Mesodermal cell (in vitro differentiated cells): ENCODE results near the gene PRXL2B.

Experiments
- H3K27ac ChIP-seq: 2 replicates; pipeline ENCODE4 v1.7.0; 2013; ENCODE audit warnings: mild to moderate bottlenecking, low read depth, low read length, moderate library complexity; ENCODE audit not compliant: severe bottlenecking
- H3K36me3 ChIP-seq: 2 replicates; pipeline ENCODE4 v1.7.1; 2013; ENCODE audit warnings: mild to moderate bottlenecking, low read length, moderate library complexity; ENCODE audit not compliant: control insufficient read depth, insufficient read depth
- H3K4me1 ChIP-seq: one replicate; pipeline ENCODE4 v1.7.1; 2013; ENCODE audit warnings: mild to moderate bottlenecking, low read length; ENCODE audit not compliant: insufficient read depth, control insufficient read depth, poor library complexity, severe bottlenecking
- H3K4me3 ChIP-seq: 2 replicates; pipeline ENCODE4 v1.7.0; 2013; ENCODE audit warnings: low read length, control low read depth, mild to moderate bottlenecking; ENCODE audit not compliant: insufficient read depth, poor library complexity, severe bottlenecking; ENCODE audit errors: extremely low read depth
- H3K9me3 ChIP-seq: 2 replicates; pipeline ENCODE4 v1.7.1; 2013; ENCODE audit warnings: mild to moderate bottlenecking, low read length, moderate library complexity; ENCODE audit not compliant: control insufficient read depth
- WGBS, 2 experiments: methylation state at CpG; one replicate each; pipeline ENCODE4 v1.1.5; 2013; ENCODE audit warnings: missing lambda C conversion rate in 2 of 2; ENCODE audit not compliant: insufficient coverage in 2 of 2; 5-methylcytosine and 5-hydroxymethylcytosine counted together

Gene PRXL2B

GRCh38 chr1:2595261-2595811, 8.8 kb downstream of the PRXL2B start:
- H3K27ac ChIP-seq: no peak overlapping the region

GRCh38 chr1:2595812-2596529, 9.4 kb downstream of the PRXL2B start:
- Histone ChIP-seq H3K9me3 (peaks cover 3% of the 10 kb centered on the region), H3K4me3 (no peak overlapping the region), H3K36me3 (no peaks in the 10 kb centered on the region), H3K27ac (no peak overlapping the region), H3K4me1 (no peaks in the 10 kb centered on the region)
- 90% methylated on average over 28 to 31 of the region's 31 CpGs for WGBS, 2 experiments

More at GRCh38 chr1:2595261-2595811, 8.8 kb downstream of the PRXL2B start:
- 87 to 93% methylated on average over 12 to 13 of the region's 19 CpGs for WGBS, 2 experiments
- Histone ChIP-seq H3K36me3 (peaks cover 4% of the 10 kb centered on the region), H3K4me1 (no peaks in the 10 kb centered on the region), H3K9me3 (peaks cover 3% of the 10 kb centered on the region), H3K4me3 (no peak overlapping the region)

- Histone ChIP-seq H3K36me3 (no peaks in the 10 kb centered on the region), H3K9me3 (peaks cover under 1% of the 10 kb centered on the region), H3K4me3 (no peak overlapping the region), H3K4me1 (no peaks in the 10 kb centered on the region), H3K27ac (no peak overlapping the region)
- 89 to 92% methylated on average over 22 to 27 of the region's 28 CpGs for WGBS, 2 experiments
These were observed 10.2 kb downstream of the PRXL2B start for GRCh38 chr1:2596530-2597333.

- Histone ChIP-seq H3K4me1 (no peaks in the 10 kb centered on the region), H3K9me3 (no peaks in the 10 kb centered on the region), H3K27ac (no peak overlapping the region), H3K4me3 (no peak overlapping the region), H3K36me3 (no peaks in the 10 kb centered on the region)
- WGBS, 2 experiments: 74 to 79% methylated on average over 28 to 34 of the region's 34 CpGs
These were observed 11.1 kb downstream of the PRXL2B start for GRCh38 chr1:2597441-2598328.

- 70 to 73% methylated on average over 1 to 2 of the region's 3 CpGs for WGBS, 2 experiments
- H3K27ac ChIP-seq: no peak overlapping the region
- no peaks in the 10 kb centered on the region for H3K36me3 ChIP-seq
These were observed 11.9 kb downstream of the PRXL2B start for GRCh38 chr1:2598329-2598931.

DNA sequence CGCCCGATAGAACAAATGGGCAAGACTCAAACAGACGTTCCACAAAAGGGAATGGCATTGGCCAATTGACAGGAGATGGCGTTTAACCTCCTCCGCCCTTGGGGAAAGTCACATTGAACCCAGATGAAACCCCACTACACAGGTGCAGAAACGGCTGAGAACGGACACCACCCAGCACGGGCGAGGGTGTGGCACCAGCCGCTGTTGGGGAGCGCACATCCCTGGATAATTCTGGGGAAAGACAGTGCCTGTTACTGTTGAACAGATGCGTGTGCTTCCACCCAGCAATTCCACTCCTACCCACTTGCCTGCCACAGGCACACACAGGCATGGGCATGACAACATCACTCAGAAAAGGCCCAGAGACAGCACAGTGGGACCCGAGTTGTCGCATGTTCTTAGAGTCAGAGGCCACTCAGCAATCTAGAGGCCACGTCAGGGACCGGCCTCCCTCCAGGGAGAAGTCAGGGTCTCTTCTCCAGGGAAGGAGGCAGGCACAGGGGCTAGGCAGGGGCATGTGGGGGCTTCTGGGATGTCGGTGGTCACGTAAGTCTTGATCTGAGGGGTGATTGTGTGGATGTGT, 15.2 kb downstream of the PRXL2B start:
- WGBS, 2 experiments: 82% methylated on average over 15 to 17 of the region's 18 CpGs
- Histone ChIP-seq H3K27ac (no peak overlapping the region), H3K9me3 (no peaks in the 10 kb centered on the region), H3K4me1 (no peaks in the 10 kb centered on the region), H3K4me3 (no peak overlapping the region), H3K36me3 (no peaks in the 10 kb centered on the region)

More at GRCh38 chr1:2598329-2598931, 11.9 kb downstream of the PRXL2B start:
- Histone ChIP-seq H3K9me3 (no peaks in the 10 kb centered on the region), H3K4me3 (no peak overlapping the region), H3K4me1 (no peaks in the 10 kb centered on the region)

GRCh38 chr1:2602311-2602835, 15.8 kb downstream of the PRXL2B start:
- Histone ChIP-seq H3K4me3 (no peak overlapping the region), H3K4me1 (no peaks in the 10 kb centered on the region), H3K36me3 (no peaks in the 10 kb centered on the region), H3K9me3 (no peaks in the 10 kb centered on the region), H3K27ac (no peak overlapping the region)
- 81 to 90% methylated on average over 13 to 14 of the region's 15 CpGs for WGBS, 2 experiments

DNA sequence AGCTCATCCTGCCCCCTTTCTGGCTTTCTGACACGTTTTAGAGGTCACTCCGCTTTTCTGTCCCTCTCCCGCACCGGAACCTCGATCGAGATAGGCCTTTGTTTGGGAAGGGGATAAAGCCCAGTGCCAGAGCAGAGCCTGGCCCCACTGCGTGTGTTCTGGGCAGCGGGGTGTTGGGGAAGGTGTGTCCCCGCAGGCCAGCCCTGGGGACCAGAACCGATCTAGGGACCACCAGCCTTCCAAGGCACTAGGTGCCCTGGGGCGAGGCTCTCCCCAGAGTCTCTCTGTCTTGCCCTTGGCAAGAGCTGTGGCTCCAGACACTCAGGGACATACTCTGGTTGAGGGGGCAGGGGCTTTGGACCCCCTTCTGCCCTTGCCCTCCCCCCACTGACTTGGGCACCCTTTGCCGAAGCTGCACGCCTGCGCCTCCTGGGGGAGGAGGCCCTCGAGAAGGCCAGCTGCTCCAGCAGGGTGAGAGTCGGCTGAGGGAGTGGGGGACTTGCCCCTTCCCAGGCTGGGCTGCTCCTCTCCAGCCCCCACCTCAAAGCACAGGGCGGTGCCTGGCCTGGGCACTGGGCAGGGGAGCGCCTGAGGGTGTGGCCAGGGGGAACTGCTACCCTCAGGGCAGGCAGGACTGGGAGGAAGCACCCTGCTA, 16.4 kb downstream of the PRXL2B start:
- H3K4me1 ChIP-seq: no peaks in the 10 kb centered on the region
- WGBS, 2 experiments: 83 to 84% methylated on average over 12 to 17 of the region's 18 CpGs
- no peak overlapping the region for H3K27ac ChIP-seq
- H3K36me3 ChIP-seq: no peaks in the 10 kb centered on the region
- H3K9me3 ChIP-seq: no peaks in the 10 kb centered on the region
- no peak overlapping the region for H3K4me3 ChIP-seq

- no peak overlapping the region for H3K27ac ChIP-seq
- H3K4me3 ChIP-seq: no peak overlapping the region
- H3K4me1 ChIP-seq: no peaks in the 10 kb centered on the region
- H3K36me3 ChIP-seq: no peaks in the 10 kb centered on the region
- no peaks in the 10 kb centered on the region for H3K9me3 ChIP-seq
- WGBS, 2 experiments: 89 to 92% methylated on average over 19 to 25 of the region's 25 CpGs
These were observed 17.1 kb downstream of the PRXL2B start for GRCh38 chr1:2603521-2604155.
